WI38 (cell line): ENCODE measurements around the gene YAF2.

Source experiments
- H3K4me3 ChIP-seq: 2 replicates; pipeline ENCODE4 v1.5.1; 2011; ENCODE audit warnings: low read depth, mild to moderate bottlenecking, control low read depth, low read length
- TF ChIP-seq, protein P1 (sequence below): IDR thresholded peaks from 2 replicates; pipeline ENCODE4 v1.5.1; 2012; ENCODE audit warnings: low read depth, mild to moderate bottlenecking, control low read depth, low read length

YAF2 gene

DNA sequence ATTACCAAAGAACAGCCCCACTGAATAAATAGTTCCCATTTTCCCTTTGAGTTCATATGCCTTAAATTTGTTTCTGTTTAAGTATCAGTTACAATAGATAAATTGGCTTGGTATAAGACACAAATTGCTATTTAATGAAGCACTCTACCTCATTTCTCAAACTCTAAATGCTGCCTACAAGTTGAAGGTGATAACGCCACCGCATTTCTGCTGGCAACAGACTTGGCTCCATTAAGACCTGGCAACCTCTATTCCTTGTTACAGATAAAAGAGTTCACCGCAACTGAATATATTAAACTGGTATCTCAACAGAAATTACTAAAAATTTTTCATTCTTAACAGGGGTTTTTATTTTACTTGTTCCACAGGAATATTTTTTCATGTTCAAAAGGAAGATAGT lies 129.0 kb downstream of the YAF2 start:
- no peak overlapping the region for H3K4me3 ChIP-seq
- TF ChIP-seq, protein P1, sequence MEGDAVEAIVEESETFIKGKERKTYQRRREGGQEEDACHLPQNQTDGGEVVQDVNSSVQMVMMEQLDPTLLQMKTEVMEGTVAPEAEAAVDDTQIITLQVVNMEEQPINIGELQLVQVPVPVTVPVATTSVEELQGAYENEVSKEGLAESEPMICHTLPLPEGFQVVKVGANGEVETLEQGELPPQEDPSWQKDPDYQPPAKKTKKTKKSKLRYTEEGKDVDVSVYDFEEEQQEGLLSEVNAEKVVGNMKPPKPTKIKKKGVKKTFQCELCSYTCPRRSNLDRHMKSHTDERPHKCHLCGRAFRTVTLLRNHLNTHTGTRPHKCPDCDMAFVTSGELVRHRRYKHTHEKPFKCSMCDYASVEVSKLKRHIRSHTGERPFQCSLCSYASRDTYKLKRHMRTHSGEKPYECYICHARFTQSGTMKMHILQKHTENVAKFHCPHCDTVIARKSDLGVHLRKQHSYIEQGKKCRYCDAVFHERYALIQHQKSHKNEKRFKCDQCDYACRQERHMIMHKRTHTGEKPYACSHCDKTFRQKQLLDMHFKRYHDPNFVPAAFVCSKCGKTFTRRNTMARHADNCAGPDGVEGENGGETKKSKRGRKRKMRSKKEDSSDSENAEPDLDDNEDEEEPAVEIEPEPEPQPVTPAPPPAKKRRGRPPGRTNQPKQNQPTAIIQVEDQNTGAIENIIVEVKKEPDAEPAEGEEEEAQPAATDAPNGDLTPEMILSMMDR = no peak
